Activated naive CD8-positive, alpha-beta T cell treated with anti-CD3 and anti-CD28 coated beads, Interleukin-2, amount 10 ng/mL, durations not matched to agents 7 days and 5 days (primary cell): ENCODE results near the gene TUBA3D. TPM values are rescaled to one million over a fixed set of nuclear protein-coding genes. Genes with fewer than 3 reads are reported as not detected.
"Not testable (repeated sequence)": the region's sequence is repeated elsewhere in the genome, so short reads cannot be mapped to it uniquely, and the experiment has no call there.

Source experiments
- ATAC-seq: fragments of 150-1000 bp; cut with Tn5 transposase; one replicate; pipeline ENCODE4 v1.10.0; 2021; ENCODE audit warnings: low read depth, moderate library complexity
- POLR2A ChIA-PET: fragments of 350-600 bp; sonication (Branson Sonifier 250); formaldehyde crosslinking; loops from one replicate; lab custom pipeline; 2021; ENCODE audit warnings: antibody characterized with exemption; lab: Charles Lee
- DNase-seq: peaks from one replicate; pipeline ENCODE4 v3.0.0; 2021
- H3K27ac Mint-ChIP-seq: one replicate; pipeline ENCODE4 v1.8.0; 2022; ENCODE audit warnings: mild to moderate bottlenecking, mixed read lengths
- H3K27me3 Mint-ChIP-seq: one replicate; pipeline ENCODE4 v1.8.0; 2022; ENCODE audit warnings: mild to moderate bottlenecking, moderate library complexity, mixed read lengths
- H3K36me3 Mint-ChIP-seq: one replicate; pipeline ENCODE4 v1.8.0; 2021; ENCODE audit warnings: mild to moderate bottlenecking, mixed read lengths
- H3K4me1 Mint-ChIP-seq: one replicate; pipeline ENCODE4 v1.8.0; 2021; ENCODE audit warnings: mixed read lengths
- H3K4me3 Mint-ChIP-seq: one replicate; pipeline ENCODE4 v1.8.0; 2022; ENCODE audit warnings: mild to moderate bottlenecking, moderate library complexity, mixed read lengths
- H3K9me3 Mint-ChIP-seq: one replicate; pipeline ENCODE4 v1.8.0; 2021; ENCODE audit warnings: mixed read lengths
- microRNA-seq: library from miRNA; unstranded; fragments of <30 nt; microRNA quantifications from one replicate; pipeline ENCODE4 v1.2.0, GENCODE V29; 2022
- total RNA-seq, 2 experiments: library from RNA; stranded (reverse); gene quantifications; one replicate each; pipeline ENCODE4 v1.2.3, GENCODE V29; 2021

Gene TUBA3D
- total RNA-seq, 2 experiments from 2014 or later, result not detected

- no peaks in the 10 kb centered on the region for H3K4me1 Mint-ChIP-seq
- no peak for DNase-seq
- no peak overlapping the region for H3K4me3 Mint-ChIP-seq
- H3K9me3 Mint-ChIP-seq, result no peaks in the 10 kb centered on the region
- no peak for ATAC-seq
- POLR2A ChIA-PET, result interaction anchor here (0.6 kb wide), 1 partner anchor 29 kb away, joined by 5 read pairs; no protein-coding TSS in a partner anchor
- peaks cover 7% of the 10 kb centered on the region for H3K36me3 Mint-ChIP-seq
- no peak overlapping the region for H3K27ac Mint-ChIP-seq
- peaks cover 2% of the 10 kb centered on the region for H3K27me3 Mint-ChIP-seq
These were observed 46.3 kb downstream of the TUBA3D start for GRCh38 chr2:131521961-131522781.

DNA sequence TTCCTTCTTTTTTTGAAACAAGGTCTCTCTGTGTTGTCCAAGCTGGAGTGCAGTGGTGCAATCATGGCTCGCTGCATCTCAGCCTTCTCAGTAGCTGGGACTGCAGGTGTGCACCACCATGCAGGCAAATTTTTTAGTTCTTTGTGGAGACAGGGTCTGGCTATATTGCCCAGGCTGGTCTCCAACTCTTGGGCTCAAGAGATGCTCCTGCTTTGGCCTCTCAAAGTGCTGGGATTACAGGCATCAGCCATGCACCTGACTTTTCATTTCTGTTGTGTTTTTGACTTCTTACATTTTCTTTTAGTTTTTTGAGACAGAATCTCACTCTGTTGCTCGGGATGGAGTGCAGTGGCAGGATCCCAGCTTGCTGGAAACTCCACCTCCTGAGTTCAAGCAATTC is 49.3 kb downstream of the TUBA3D start:
- H3K27ac Mint-ChIP-seq, H3K27me3 Mint-ChIP-seq, ATAC-seq, DNase-seq, H3K36me3 Mint-ChIP-seq, H3K4me3 Mint-ChIP-seq, H3K9me3 Mint-ChIP-seq, POLR2A ChIA-PET: not testable (repeated sequence)
- H3K4me1 Mint-ChIP-seq, result peaks cover 11% of the 10 kb centered on the region

GRCh38 chr2:131527131-131528001 is 51.4 kb downstream of the TUBA3D start, which contains the start of gene CCDC74A:
Gene CCDC74A (plus strand): TSS chr2:131527888. CDS start chr2:131527971, 83 bp downstream.
- H3K9me3 Mint-ChIP-seq, H3K36me3 Mint-ChIP-seq, H3K27me3 Mint-ChIP-seq, POLR2A ChIA-PET: not testable (repeated sequence)
- Mint-ChIP-seq H3K4me1 (peaks cover 11% of the 10 kb centered on the region), H3K27ac (peak within 1 kb of the TSS; percentile 83), H3K4me3 (peak within 1 kb of the TSS; percentile 89)
- DNase-seq (peak; percentile 88), ATAC-seq (peak; percentile 91)

GRCh38 chr2:131528981-131529863 is 53.3 kb downstream of the TUBA3D start:
- ATAC-seq (peak; percentile 20), DNase-seq (peak; percentile 46)
- Mint-ChIP-seq H3K27ac (peak overlapping the region; percentile 44), H3K4me1 (peaks cover 11% of the 10 kb centered on the region), H3K4me3 (peak overlapping the region; percentile 75)
- H3K36me3 Mint-ChIP-seq, H3K9me3 Mint-ChIP-seq, POLR2A ChIA-PET, H3K27me3 Mint-ChIP-seq: not testable (repeated sequence)

DNA sequence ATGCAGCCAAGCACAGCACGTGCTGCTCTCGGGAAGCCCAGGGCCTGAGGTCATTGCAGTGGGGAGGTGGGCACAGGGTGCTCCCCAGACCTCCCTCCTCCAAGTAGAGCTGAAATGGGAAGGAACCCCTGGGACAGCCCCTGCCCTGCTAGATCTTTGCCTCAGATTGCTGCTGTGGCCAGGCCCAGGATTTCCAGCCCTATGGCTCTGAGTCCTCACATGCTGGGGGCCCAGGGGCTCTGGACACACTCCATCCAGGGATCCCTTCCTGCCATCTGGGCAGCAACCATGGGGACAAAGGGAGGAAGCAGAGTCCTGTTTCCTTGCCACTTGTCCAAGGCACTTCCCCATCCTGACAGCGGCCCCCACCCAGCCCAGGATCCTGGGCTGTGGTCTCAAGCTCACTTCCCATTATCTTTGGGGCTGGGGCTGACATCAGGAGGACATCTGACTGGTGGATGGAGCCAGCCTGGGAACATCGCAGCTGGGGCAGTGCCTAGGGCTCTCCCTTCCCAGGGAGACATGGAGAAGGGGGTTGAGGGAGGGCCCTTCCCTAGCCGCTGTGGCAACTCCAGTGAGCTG is 54.0 kb downstream of the TUBA3D start:
- H3K27ac Mint-ChIP-seq, H3K9me3 Mint-ChIP-seq, H3K36me3 Mint-ChIP-seq, H3K4me3 Mint-ChIP-seq, POLR2A ChIA-PET, DNase-seq, ATAC-seq, H3K27me3 Mint-ChIP-seq: not testable (repeated sequence)
- peaks cover 11% of the 10 kb centered on the region for H3K4me1 Mint-ChIP-seq

DNA sequence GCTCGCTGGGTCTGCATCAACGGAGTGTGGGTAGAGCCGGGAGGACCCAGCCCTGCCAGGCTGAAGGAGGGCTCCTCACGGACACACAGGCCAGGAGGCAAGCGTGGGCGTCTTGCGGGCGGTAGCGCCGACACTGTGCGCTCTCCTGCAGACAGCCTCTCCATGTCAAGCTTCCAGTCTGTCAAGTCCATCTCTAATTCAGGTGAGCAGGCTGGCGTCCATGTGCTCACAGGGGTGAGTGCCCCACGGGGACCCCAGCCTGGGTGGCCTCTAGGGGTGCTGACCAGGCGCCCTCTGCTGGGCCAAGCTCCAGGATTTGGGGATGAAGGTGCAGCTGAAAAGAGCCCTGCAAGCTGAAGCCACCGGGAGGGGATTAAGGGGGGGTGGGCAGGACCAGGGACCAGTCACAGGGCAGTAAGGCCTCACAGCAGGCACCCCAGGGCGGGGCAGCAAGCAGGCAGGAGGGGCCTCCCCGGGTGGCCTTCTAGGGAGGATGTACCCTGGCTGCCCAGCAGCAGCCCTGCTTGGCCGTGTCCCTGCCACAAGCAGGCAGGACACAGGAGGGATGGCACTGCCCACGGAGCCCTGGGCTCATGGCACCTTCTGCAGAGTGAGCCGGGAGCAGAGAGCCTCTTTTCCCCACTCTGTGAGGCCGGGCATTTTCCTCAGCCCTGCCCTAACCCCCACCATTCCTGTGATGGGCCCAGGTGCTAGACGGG is 54.9 kb downstream of the TUBA3D start:
- peaks cover 11% of the 10 kb centered on the region for H3K4me1 Mint-ChIP-seq
- ATAC-seq, H3K4me3 Mint-ChIP-seq, H3K9me3 Mint-ChIP-seq, H3K27ac Mint-ChIP-seq, H3K36me3 Mint-ChIP-seq, POLR2A ChIA-PET, H3K27me3 Mint-ChIP-seq: not testable (repeated sequence)
- DNase-seq, result peak; percentile 40

GRCh38 chr2:131531547-131532185 is 55.7 kb downstream of the TUBA3D start:
- H3K27ac Mint-ChIP-seq, DNase-seq, H3K36me3 Mint-ChIP-seq, H3K27me3 Mint-ChIP-seq, H3K9me3 Mint-ChIP-seq, POLR2A ChIA-PET, ATAC-seq, H3K4me3 Mint-ChIP-seq: not testable (repeated sequence)
- peaks cover 11% of the 10 kb centered on the region for H3K4me1 Mint-ChIP-seq

Small RNA genes lying within 50 kb of the gene (microRNA-seq; reads per million reads assigned to microRNA genes)
- gene MIR4784, result not detected

Other genes starting within 250 kb of the TUBA3D start
- not detected for gene RAB6D, start 112.0 kb upstream of the TUBA3D start, total RNA-seq
- 100 to 1,000 TPM; 233 to 253 TPM for gene MZT2A, start 16.3 kb downstream of the TUBA3D start, total RNA-seq
- gene CCDC74A, start 51.8 kb downstream of the TUBA3D start, total RNA-seq, result 1 to 10 TPM; 4.8 to 4.9 TPM